NCI-H748 (cell line): ENCODE measurements around the gene PSMB7.

Source experiments
- DNase-seq: peaks from one replicate; lab custom pipeline; 2025; ENCODE audit not compliant: unreplicated experiment; lab: John Stamatoyannopoulos, UW

PSMB7 gene

DNA sequence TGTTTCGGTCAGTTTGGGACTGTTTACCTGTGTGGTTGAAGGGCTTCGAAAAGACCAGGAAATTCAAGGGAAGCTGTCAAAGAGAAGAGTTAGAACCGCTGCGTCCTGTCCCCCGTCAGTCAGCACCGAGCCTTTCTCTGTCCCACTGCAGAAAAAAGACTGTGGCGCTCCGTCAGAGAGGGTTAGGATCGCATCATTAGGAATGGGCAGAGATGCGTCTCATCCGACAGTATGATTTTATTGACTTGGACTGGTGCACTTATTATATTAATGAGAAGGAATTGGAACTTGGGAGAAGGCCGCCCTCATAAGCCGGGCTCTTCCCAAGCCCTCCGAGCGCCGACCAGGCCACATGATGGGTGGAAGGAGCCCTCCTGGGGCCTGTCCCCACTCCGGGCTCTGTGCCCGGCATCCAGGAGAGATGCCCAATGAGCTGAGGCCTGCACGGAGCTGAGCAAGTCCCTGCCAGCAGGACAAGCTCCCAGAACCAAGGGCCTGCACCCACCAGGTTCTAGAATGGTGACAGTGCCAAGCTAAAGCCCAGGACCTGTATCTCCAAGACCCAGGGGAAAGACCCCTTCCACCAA is 85.9 kb downstream of the PSMB7 start:
- DNase-seq, result no peak

- no peak for DNase-seq
Observed at GRCh38 chr9:124328285-124328684, 87.0 kb downstream of the PSMB7 start.

DNA sequence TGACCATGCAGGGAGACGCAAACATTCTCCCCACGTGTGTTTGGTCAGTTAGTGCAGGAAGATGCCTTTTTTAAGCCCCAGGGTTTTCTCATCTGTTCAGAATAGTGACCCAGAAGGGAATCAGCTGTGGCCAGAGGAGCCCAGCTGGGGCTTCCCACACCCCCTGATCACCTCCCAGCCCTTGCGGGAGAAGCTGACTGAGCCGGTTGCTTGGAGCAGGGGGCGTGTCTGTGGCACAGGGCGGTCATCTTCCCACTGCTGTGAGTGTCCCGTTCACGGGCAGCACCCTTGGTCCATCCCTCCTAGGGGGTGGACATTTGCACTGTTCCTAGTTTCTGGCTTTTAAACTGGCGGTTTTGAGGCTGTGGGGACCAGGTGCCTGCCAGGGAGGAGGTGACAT is 87.8 kb downstream of the PSMB7 start:
- no peak for DNase-seq

- DNase-seq, result no peak
Observed at GRCh38 chr9:124326378-124326777, 88.9 kb downstream of the PSMB7 start.

GRCh38 chr9:124325816-124326215 is 89.4 kb downstream of the PSMB7 start:
- no peak for DNase-seq

DNA sequence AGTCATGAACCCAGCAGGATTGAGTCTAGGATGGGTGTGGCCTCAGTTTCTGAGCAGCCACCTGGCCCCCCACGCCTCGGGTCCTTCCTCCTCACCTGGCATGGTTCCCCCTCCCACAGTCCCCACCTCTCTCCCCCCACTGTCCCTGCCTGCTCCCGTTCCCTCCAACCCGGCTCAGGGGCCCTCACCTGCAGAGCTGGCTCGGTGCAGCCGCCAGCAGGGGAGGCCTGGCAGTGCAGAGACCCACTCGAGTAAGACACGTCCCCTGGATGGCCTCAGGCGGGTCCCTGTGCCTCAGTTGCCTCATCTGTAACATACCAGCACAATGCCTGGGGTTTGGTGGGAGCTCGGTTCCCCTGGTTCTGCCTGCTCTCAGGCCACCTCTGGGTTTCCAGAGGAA is 91.3 kb downstream of the PSMB7 start:
- no peak for DNase-seq

- no peak for DNase-seq
Observed at GRCh38 chr9:124322618-124323432, 92.4 kb downstream of the PSMB7 start.

DNA sequence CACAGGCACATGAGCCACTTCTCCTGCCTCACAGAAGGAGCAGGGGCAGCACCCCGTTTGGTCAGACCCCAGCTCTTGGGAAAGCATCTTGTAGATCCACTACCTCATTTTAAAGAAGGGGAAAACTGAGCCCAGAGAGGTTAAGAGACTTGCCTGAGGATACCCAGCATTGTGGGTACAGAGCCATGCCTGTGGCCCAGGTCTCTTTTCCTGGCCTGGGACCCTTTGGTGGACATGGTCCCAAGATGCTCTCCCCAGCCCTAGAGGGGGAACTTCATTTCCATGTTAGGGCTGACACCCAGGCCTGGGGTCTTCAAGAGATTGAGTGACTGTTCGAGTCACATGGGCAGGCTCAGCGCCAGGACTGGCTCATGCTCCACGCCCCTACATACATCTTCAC is 93.3 kb downstream of the PSMB7 start:
- DNase-seq, result no peak

DNA sequence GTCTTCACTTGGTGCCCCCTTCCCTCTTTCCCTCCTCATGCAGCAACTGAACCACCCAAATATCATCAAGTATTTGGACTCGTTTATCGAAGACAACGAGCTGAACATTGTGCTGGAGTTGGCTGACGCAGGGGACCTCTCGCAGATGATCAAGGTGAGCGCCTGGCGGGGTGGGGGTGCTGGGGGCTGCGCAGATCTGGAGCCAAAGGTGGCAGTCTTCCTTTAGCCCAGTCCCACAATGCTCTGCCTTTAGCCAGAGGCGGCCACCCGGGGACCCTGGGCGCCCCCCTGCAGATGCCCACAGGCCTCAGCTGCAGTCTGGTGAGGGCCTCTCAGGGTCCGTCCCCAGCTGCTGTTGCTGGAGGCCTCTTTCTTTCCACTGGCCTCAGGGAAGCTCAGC is 93.8 kb downstream of the PSMB7 start:
- DNase-seq, result no peak

- DNase-seq, result peak; percentile 77
Observed at GRCh38 chr9:124320062-124320973, 94.9 kb downstream of the PSMB7 start.

GRCh38 chr9:124315882-124316281 is 99.4 kb downstream of the PSMB7 start:
- no peak for DNase-seq

DNA sequence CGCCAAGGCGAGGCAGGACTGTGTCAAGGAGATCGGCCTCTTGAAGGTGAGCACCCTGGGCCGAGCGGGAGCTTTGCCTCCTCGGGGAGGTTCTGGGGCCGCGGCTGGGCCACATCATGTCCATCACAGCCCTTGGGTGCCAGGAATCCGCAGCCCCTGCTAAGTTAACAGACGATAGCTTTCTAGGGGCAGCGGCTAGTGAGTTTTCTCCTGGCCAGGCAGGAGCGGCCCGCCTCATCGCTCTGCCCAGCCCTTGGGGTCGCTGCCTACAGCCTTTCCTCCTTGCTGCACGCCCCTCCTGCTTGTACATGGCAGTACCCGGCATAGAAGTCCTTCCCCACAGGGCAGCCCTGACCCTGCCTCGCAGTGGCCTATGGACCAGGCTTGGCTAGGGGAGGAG is 101.3 kb downstream of the PSMB7 start:
- DNase-seq, result no peak

GRCh38 chr9:124312290-124313265 is 102.7 kb downstream of the PSMB7 start:
- no peak for DNase-seq

- no peak for DNase-seq
Observed at GRCh38 chr9:124311283-124311682, 104.0 kb downstream of the PSMB7 start.

DNA sequence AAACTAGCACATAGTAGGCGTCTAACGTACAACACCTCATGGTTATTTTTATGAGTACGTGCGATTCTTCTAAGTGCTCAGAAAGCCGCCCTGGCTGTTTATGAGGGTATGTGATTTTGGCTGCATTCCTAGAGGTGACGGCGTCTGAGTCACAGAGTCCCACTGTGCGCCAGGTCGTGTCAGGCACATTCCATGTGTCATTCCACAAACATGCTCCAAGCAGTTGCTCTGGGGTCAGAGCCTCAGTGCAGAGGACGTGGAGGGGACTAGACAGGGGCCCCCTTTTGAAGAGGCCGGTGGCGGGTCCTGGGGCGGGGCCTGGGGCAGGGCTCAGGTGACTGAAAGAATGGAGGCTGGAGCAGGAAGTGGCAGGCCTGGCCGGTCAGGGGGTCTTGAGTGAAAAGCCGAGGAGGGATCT is 105.6 kb downstream of the PSMB7 start:
- DNase-seq, result no peak

GRCh38 chr9:124308606-124309491 is 106.4 kb downstream of the PSMB7 start:
- no peak for DNase-seq

- DNase-seq, result no peak
Observed at GRCh38 chr9:124307379-124308030, 107.7 kb downstream of the PSMB7 start.

- no peak for DNase-seq
Observed at GRCh38 chr9:124306098-124306735, 109.0 kb downstream of the PSMB7 start.

GRCh38 chr9:124304285-124304684 is 111.0 kb downstream of the PSMB7 start:
- no peak for DNase-seq
